ENCODE data around the gene BCL7A.

Gene BCL7A

GRCh38 chr12:122079532-122080081, 57.9 kb downstream of the BCL7A start:
- peak; percentile 25 for DNase-seq

GRCh38 chr12:122080149-122081082, 58.7 kb downstream of the BCL7A start:
- no peak for DNase-seq

- DNase-seq: no peak
These were observed 59.5 kb downstream of the BCL7A start for GRCh38 chr12:122081083-122081696.

GRCh38 chr12:122081697-122082221, 60.1 kb downstream of the BCL7A start:
- no peak for DNase-seq

GRCh38 chr12:122082621-122083356, 61.1 kb downstream of the BCL7A start:
- no peak for DNase-seq

DNA sequence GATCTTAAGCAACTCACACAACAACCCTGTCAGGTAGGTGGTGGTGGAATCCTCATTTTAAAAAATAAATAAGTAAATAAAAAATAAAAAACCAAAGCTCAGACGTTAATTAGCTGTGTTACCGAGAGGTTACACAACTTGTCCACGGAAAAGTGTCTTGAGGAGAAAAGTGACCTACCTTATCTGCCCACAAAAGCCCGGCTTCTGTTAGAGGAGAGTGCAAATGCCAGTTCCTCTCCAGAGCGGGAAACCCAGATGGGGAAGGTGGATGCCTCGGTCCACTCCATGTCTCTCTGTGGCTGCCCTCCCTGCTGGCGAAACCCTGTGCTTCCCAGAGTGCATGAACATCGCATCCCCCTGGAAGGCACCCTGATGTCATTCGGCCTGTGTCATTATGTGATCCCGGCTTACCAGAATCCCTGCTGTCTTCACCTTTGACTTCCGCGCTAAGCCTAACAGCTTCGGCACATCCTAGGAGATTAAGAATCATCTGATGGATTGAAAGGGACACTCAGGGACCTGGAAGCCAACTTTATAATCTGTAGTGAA, 63.2 kb downstream of the BCL7A start:
- DNase-seq: no peak

DNA sequence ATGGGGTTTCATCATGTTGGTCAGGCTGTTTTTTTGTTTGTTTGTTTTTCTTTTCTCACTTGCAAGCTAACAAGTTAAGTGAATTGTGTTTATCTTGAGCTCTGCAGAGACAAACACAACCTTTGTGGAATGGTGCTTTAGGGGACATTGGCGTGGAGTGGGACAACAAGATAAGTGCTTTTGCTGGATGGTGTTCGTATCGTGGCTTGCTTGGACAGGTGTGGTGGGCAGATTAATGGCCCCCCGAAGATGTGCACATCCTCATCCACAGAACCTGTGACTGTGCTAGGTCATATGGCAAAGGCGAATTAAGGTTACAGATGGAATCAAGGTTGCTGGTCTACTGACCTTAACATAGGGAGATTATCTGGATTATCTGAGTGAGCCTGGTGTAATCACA, 63.9 kb downstream of the BCL7A start:
- DNase-seq: no peak

- no peak for DNase-seq
These were observed 64.4 kb downstream of the BCL7A start for GRCh38 chr12:122086116-122086515.

GRCh38 chr12:122086641-122087285, 65.1 kb downstream of the BCL7A start:
- no peak for DNase-seq

DNA sequence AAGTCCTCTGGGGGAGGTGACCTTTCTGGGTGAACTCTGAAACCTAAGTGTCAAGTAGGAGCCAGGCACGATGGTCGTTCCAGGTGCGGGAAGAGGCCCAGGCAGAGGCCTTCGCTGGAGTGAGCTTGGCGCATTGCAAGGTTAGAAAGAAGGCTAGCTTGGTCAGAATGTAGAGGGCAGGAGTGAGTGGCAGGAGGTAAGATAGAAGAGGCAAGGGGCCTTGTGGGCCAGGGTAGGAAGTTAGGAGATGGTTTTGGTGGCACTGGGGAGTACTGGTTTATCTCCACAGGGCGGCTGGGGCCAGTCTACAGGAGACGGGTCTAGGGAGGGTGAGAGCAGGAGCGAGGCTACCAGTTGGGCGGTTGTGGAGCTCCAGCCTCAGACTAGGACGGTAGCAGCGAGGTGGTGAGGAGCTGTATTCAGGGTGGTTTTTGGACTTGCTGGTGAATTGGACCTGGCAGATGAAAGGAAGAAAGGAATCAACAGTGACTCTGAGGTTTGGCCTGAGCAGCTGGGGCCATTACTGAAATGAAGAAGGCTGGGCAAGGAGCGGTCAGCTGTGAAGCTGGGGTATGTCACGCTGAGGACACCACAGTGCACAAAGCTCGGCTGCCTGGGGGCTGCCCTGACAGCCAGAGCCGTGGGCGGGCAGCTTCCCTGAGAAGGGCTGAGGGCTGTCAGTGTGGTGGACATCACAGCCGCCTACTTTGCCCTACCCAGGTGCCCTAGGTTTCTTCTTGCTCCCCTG, 65.9 kb downstream of the BCL7A start:
- DNase-seq: no peak

GRCh38 chr12:122088179-122088810, 66.6 kb downstream of the BCL7A start:
- DNase-seq: peak; percentile 12

DNA sequence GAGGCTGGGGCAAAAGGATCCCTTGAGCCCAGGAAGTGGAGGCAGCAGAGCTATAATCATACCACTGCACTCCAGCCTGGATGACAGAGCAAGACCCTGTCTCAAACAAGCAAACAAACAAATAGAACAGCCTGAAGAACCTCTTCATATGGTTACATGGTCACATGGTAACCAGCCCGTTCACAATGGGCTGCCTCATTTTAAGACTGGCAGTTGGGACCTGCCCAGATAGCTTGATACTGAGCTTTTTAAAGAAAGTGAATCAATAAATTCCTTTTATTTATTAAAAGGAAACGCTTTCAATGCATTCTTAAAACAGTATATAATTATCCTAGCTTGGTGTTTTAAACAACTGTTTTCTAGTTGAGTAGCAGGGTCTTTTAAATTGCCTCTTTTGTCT, 67.4 kb downstream of the BCL7A start:
- DNase-seq: no peak

DNA sequence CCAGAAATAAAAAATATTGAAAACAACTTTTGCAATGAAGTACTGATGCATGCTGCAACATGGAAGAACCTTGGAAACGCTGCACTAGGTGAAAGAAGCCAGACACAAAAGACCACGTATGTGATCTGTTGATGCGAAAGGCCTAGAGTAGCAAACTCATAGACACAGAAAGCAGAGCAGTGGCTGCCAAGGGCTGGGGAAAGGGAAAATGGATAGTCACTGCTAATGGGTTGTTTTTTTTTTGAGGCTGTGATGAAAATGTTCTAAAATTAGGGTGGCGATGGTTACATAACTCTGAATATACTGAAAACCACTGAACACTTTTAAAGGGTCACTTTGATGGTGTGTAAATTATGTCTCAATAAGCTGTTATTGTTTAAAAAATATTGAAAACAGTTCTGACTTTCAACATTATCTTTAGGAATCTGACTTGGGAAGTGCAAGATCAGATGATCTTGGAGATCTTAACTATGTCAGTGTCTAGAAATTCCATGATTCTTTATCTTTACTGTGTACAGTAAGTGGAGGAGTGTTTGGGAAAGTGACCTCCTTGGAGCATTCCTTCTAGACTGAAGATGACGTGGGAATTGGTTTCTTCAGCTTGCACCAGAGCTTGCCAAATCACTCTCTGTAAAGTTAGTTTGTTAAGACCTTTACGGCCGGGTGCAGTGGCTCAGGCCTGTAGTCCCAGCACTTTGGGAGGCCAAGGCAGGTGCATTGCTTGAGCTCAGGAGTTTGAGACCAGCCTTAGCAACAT, 69.3 kb downstream of the BCL7A start:
- DNase-seq: no peak

DNA sequence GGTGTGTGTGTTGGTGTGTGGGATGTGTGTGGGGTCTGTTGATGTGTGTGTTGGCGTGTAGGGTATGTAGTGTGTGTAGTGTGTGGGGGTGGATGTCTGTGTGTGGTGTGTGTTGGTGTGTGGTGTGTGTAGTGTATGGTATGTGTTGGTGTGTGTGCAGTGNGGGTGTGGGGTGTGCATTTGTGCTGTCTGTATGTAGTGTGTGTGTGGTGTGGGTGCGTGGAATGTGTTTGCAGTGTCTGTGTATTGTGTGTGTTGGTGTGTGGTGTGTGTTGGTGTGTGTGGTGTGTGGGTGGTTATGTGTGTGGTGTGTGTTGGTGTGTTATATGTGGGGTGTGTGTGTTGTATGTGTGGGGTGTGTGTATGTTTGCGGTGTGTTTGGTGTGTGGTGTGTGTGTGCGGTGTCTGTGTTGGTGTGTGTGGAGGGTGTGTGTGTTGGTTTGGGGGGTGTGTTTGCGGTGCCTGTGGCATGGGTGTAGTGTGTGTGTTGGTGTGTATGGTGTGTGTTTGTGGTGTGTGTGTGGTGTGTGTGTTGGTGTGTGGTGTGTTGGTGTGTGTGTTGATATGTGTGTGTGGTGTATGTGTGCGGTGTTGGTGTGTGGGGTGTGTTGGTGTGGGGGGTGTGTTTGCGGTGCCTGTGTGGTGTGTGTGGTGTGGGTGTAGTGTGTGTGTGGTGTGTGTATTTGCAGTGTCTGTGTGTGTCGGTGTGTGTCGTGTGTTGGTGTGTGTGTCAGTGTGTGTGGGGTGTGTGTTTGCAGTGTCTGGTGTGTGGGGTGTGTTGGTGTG, 71.6 kb downstream of the BCL7A start:
- no peak for DNase-seq

DNA sequence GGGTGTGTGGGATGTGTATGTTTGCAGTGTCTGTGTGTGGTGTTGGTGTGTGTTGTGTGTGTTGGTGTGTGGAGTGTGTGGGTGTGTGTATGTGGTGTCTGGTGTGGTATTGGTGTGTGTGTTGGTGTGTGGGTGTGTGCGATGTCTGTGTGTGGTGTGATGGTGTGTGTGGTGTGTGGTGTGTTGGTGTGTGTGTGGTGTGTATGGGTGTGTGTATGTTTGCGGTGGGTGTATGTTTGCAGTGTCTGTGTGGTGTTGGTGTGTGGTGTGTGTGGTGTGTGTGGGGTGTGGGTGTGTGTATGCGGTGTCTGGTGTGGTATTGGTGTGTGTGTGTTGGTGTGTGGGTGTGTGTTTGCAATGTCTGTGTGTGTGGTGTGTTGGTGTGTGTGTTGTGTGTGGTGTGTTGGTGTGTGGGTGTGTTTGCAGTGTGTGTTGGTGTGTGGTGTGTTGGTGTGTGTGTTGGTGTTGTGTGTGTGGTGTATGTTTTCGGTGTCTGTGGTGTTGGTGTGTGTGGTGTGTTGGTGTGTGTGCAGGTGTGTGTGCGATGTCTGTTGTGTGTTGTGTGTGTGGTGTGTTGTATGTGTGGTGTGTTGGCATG, 72.6 kb downstream of the BCL7A start:
- no peak for DNase-seq

DNA sequence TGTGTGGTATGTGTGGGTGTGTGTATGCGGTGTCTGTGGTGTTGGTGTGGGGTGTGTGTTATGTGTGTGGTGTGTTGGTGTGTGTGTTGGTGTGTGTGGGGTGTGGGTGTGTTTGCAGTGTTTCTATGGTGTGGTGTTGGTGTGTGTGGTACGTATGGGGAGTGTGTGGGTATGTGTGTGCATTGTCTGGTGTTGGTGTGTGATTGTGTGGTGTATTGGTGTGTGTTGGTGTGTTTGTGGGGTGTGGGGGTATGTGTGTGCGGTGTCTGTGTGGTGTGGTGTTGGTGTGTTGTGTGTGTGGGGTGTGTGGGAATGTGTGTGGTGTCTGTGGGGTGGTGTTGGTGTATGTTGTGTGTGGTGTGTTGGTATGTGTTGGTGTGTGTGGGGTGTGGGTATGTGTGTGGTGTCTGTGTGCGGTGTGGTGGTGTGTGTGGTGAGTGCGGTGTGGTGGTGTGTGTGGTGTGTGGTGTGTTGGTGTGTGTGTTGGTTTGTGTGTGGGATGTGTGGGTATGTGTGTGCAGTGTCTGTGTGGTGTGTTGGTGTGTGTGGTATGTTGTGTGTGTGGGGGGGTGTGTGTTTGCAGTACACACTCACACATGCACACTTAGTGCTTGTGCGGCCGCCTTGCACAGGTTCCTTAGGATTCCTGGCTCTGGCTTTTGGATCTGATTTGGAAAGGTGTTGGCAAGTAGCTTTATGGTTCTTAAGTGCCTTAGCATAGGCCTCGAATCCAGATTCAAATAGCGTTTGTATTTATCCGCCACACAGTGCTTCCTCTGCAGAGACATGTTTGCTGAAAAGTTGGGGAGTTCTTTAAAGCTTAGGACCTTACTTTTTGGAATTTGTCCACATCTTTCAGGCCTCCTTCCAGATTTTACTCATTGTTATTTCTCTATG, 73.3 kb downstream of the BCL7A start:
- DNase-seq: peak; percentile 37

GRCh38 chr12:122096014-122096413, 74.3 kb downstream of the BCL7A start:
- DNase-seq: no peak
